Duodenal mucosa (tissue), 2 donors: ENCODE results near the gene RNF8.
"Not testable (repeated sequence)": the region's sequence is repeated elsewhere in the genome, so short reads cannot be mapped to it uniquely, and the experiment has no call there.

ENCODE experiments used
- H3K27ac ChIP-seq: one replicate; pipeline ENCODE4 v1.7.0; 2013; ENCODE audit warnings: low read depth, low read length
- H3K27me3 ChIP-seq, 2 donors: one replicate each; pipeline ENCODE4 v1.7.0; 2013; ENCODE audit warnings: low read length in 2 of 2, control low read depth in 1 of 2; ENCODE audit not compliant: insufficient read depth in 2 of 2, control insufficient read depth in 1 of 2
- H3K36me3 ChIP-seq, 2 donors: one replicate each; pipeline ENCODE4 v1.7.0; 2013; ENCODE audit warnings: low read length in 2 of 2, control low read depth in 1 of 2; ENCODE audit not compliant: insufficient read depth in 2 of 2, control insufficient read depth in 1 of 2
- H3K4me1 ChIP-seq, 2 donors: one replicate each; pipeline ENCODE4 v1.7.0; 2013; ENCODE audit warnings: low read length in 2 of 2, control low read depth in 1 of 2; ENCODE audit not compliant: insufficient read depth in 2 of 2, control insufficient read depth in 1 of 2
- H3K4me3 ChIP-seq, 2 donors: one replicate each; pipeline ENCODE4 v1.7.0; 2013; ENCODE audit warnings: low read length in 2 of 2, low read depth in 1 of 2
- H3K9ac ChIP-seq, 2 donors: one replicate each; pipeline ENCODE4 v1.7.0; 2013; ENCODE audit warnings: low read length in 2 of 2, low read depth in 1 of 2
- H3K9me3 ChIP-seq, 2 donors: one replicate each; pipeline ENCODE4 v1.7.0; 2013; ENCODE audit warnings: low read length in 2 of 2, control low read depth in 1 of 2; ENCODE audit not compliant: control insufficient read depth in 1 of 2

Gene RNF8

GRCh38 chr6:37339741-37340638 is 13.8 kb upstream of the RNF8 start:
- Histone ChIP-seq H3K27ac (no peak overlapping the region), H3K9me3 (no peaks in the 10 kb centered on the region)

DNA sequence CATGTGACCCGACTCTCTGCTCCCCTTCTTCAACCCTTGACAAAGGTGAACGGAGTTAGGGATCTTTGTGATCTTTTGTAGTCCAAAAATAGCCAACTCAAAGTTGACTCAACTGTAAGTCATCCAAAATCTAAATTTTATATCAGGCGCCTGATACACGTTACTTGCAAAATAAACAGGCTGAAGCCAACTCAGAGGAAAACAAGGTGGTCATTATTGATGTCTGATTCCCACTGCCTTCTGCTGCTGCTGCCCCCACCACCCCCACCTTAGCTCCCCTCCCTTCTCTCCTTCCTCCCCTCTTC is 13.2 kb upstream of the RNF8 start:
- Histone ChIP-seq H3K4me1 (no peaks in the 10 kb centered on the region), H3K27ac (no peak overlapping the region), H3K4me3 (no peak overlapping the region), H3K27me3 (no peaks in the 10 kb centered on the region), H3K9ac (no peak overlapping the region), H3K9me3 (no peaks in the 10 kb centered on the region), H3K36me3 (no peaks in the 10 kb centered on the region)

More at GRCh38 chr6:37339741-37340638, 13.8 kb upstream of the RNF8 start:
- H3K9ac ChIP-seq, result no peak overlapping the region
- no peaks in the 10 kb centered on the region for H3K27me3 ChIP-seq
- no peaks in the 10 kb centered on the region for H3K4me1 ChIP-seq
- no peak overlapping the region for H3K4me3 ChIP-seq
- no peaks in the 10 kb centered on the region for H3K36me3 ChIP-seq

DNA sequence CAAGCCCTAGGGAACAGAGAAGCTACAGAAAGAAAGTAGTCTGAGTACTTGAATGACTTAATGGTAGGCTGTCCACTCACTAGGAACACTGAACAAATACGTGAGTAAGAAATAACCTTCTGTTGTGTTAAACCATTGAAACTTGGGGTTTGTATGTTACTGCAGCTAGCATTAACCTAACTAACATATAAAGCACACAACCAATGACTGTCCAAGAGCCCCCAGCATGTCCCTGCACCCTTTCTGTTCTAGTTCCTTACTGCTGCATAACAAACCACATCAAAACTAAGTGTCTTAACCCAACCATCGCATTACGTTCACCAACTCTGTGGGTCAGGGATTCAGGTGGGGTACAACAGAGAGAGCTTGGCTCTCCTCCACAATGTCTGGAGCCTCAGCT is 10.5 kb upstream of the RNF8 start:
- no peak overlapping the region for H3K27ac ChIP-seq
- no peaks in the 10 kb centered on the region for H3K9me3 ChIP-seq
- H3K4me1 ChIP-seq, result no peaks in the 10 kb centered on the region
- H3K36me3 ChIP-seq, result no peaks in the 10 kb centered on the region
- H3K4me3 ChIP-seq, result no peak overlapping the region
- no peak overlapping the region for H3K9ac ChIP-seq
- H3K27me3 ChIP-seq, result no peaks in the 10 kb centered on the region

DNA sequence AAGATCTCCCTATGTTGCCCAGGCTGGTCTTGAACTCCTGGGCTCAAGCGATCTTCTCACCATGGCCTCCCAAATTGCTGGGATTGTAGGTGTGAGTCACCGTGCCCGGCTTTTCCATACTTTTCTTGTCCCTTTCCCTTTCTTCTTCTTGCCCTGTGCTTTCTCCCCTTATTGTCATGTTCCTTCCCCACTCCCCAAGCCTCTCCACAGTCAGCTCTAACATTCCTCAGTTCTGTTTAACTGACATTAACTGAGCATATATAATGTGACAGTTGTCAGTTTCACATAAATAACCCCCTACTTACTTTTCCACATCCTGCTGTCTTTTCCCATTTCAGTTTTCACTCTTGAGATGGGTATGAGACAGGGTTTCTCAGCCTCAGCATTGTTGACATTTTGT is 9.5 kb upstream of the RNF8 start:
- no peaks in the 10 kb centered on the region for H3K36me3 ChIP-seq
- no peaks in the 10 kb centered on the region for H3K27me3 ChIP-seq
- no peak overlapping the region for H3K27ac ChIP-seq
- no peaks in the 10 kb centered on the region for H3K4me1 ChIP-seq
- H3K9ac ChIP-seq, result no peak overlapping the region
- no peaks in the 10 kb centered on the region for H3K9me3 ChIP-seq
- no peak overlapping the region for H3K4me3 ChIP-seq

- not testable (repeated sequence) for H3K4me3 ChIP-seq, H3K36me3 ChIP-seq, H3K9ac ChIP-seq, H3K27me3 ChIP-seq, H3K4me1 ChIP-seq, H3K9me3 ChIP-seq, H3K27ac ChIP-seq
These were observed 8.0 kb upstream of the RNF8 start for GRCh38 chr6:37345804-37346203.

DNA sequence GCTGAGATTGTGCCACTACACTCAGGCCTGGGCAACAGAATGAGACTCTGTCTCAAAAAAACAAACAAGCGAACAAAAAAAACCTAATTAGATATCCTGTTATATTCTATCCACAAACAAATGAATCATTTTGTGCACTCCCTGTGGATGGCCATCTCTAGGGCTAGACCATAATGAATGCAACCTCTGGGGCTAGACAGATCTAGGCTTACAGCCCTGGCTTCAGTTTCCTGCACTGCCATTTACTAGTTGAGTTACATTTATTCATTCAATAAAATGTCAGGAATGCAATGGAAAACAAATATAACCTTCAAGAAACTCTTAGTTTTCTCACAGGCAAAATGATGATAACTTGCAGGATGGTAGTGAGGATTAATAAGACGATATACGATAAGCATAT is 6.6 kb upstream of the RNF8 start:
- H3K36me3 ChIP-seq, result no peaks in the 10 kb centered on the region
- H3K9me3 ChIP-seq, result no peaks in the 10 kb centered on the region
- H3K4me1 ChIP-seq, result no peaks in the 10 kb centered on the region
- no peaks in the 10 kb centered on the region for H3K27me3 ChIP-seq
- no peak overlapping the region for H3K27ac ChIP-seq
- H3K9ac ChIP-seq, result no peak overlapping the region
- no peak overlapping the region for H3K4me3 ChIP-seq

GRCh38 chr6:37347670-37348111 is 6.1 kb upstream of the RNF8 start:
- Histone ChIP-seq H3K36me3 (no peaks in the 10 kb centered on the region), H3K4me1 (no peaks in the 10 kb centered on the region), H3K9ac (no peak overlapping the region), H3K4me3 (no peak overlapping the region), H3K27me3 (no peaks in the 10 kb centered on the region), H3K9me3 (no peaks in the 10 kb centered on the region), H3K27ac (no peak overlapping the region)

DNA sequence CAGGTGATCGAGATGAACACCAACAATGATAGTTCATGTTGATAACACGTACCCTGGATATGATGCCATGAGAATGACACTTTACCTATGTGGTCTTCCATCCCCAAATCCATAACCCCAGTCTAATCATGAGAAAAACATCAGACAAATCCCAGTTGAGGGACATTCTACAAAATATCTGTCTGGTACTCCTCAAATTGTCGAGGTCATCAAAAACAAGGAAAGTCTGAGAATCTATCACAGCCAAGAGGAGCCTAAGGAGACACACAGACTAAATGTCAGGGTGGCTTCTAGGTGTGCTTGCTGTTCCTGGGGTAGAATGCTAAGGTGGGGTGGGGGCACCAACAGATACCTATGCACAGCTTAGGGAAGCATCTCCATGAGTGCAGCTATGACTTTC is 2.8 kb upstream of the RNF8 start:
- no peak overlapping the region for H3K27ac ChIP-seq
- no peaks in the 10 kb centered on the region for H3K27me3 ChIP-seq
- no peak overlapping the region for H3K9ac ChIP-seq
- H3K4me3 ChIP-seq, result no peak overlapping the region
- peaks cover 6 to 14% of the 10 kb centered on the region in 2 donors for H3K4me1 ChIP-seq
- H3K9me3 ChIP-seq, result no peaks in the 10 kb centered on the region
- H3K36me3 ChIP-seq, result no peaks in the 10 kb centered on the region

DNA sequence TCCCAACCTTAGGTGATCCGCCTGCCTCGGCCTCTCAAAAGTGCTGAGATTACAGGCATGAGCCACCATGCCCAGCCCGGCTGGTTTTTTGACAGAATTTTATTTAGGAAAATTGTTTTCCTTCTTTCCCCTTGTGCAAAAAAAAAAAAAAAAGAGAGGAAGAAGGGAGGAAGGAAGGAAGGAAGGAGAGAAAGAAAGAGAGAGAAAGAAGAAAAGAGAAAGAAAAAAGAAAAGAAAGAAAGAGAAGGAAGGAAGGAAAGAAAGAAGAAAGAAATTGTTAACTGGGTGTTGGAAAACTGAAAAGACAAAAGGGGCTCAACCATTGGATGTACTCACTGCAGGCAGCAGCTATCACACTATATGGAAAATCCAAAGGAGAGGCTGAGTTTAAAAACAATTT is 1.4 kb upstream of the RNF8 start:
- H3K4me1 ChIP-seq, result peaks cover 6 to 14% of the 10 kb centered on the region in 2 donors
- H3K4me3 ChIP-seq, result no peak overlapping the region
- H3K9ac ChIP-seq, result no peak overlapping the region
- H3K27ac ChIP-seq, result no peak overlapping the region
- no peaks in the 10 kb centered on the region for H3K27me3 ChIP-seq
- no peaks in the 10 kb centered on the region for H3K36me3 ChIP-seq
- H3K9me3 ChIP-seq, result no peaks in the 10 kb centered on the region

DNA sequence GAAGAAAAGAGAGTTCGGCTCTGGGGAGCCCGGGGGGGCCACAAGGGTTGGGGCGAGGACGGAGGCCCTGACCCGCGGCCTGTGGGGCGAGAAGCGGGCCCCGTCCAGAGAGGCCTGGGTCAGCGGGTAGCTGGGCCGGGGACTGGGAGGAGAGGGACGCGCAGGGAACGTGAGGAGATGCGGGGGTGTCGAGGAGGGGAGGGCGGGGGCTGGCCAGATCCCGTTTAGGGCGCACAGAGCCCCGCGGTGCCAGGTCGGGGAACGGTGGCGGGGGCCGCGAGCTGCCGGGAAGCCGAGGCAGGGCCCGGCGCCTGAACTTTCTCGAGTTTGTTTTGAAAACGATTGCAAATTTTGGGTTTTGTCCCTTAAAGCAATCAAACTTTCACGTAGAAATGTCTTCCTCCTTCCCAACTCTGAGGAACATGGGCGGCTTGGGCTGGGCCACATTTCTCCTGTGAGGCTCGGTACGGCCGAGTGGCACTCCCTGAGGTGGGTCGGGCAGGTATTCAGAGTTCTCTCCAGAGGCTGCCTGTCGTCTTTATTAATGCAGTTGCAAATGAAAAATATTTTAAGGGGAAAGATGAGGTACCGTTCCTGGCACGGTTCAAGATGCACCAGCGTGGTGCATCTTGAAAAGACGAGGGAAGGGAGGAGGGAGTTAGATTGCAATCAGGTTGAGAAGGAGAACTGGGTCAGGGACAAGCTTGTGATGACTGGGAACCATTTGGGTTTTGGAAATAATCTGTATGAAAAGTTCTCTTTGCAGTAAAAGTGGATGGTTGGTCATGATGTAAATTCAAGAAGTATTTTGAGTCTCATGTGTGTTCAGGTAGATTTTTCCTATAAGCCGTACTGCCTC is 972 bp downstream of the RNF8 start:
- Histone ChIP-seq H3K27me3 (no peaks in the 10 kb centered on the region), H3K4me3 (peak overlapping the region; percentile 93 to 95), H3K4me1 (peaks cover 6 to 14% of the 10 kb centered on the region in 2 donors), H3K9me3 (no peaks in the 10 kb centered on the region), H3K27ac (no peak overlapping the region), H3K36me3 (no peaks in the 10 kb centered on the region), H3K9ac (peak overlapping the region; percentile 71 to 76)
